ENCODE data around the gene PPP1R14B.

The PPP1R14B gene

DNA sequence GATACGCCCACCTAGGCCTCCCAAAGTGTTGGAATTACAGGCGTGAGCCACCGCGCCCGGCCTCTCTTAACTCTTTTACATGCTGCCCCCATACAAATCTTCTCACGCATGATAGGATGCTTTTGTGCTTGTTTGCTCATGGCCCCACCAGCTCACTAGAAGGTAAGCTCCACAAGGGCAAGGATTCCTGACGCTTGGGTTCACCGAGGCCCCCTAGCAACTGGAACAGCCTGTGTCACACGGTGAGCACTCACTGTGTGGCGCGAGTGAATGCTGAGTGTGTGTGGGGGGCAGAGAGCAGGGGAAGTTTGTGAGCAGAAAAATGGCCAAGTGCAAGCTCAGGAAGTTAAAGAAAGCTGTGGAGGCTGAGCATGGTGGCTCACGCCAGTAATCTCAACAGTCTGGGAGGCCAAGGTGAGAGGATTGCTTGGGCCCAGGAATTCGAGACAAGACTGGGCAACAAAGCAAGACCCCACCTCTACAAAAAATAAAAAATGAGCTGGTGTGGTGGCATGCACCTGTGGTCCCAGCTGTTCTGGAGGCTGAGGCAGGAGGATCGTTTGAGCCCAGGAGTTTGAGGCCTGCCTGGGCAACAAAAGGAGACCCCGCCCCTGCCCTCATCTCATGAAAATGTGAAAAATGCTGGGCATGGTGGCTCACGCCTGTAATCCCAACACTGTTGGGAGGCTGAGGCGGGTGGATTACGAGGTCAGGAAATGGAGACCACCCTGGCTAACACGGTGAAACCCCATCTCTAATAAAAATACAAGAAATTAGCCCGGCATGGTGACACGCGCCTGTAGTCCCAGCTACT, 35.4 kb upstream of the PPP1R14B start:
- no peak for DNase-seq

DNA sequence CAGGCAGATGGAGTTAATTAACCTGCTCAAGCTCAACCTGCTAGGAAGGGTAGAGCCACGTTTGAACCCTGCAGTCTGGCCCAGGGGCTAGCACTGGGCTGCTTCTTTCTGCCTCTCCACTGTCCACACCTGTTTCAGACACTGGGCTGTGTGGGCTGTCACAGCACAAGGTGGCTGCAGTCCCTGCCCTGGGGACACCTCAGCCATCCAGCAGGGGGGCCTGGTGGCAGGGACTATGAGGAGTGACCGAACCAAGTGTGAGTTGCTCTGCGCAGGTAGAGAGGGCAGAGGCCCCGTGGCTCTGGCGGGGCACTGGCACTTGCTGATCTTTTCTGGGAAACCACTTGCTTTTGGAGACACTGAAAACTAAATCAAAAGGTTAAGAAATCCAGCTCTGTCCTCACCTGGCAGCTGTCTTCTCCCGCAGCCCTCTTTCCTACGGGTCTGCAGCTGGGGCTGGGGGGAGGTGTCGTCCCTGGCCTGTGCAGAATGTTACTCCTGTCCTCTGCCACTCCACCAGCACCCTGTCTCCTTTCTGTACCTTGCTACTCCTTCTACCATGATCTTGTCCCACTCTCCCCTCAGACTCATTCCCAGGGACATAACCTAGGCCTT, 31.9 kb upstream of the PPP1R14B start:
- no peak for DNase-seq

DNA sequence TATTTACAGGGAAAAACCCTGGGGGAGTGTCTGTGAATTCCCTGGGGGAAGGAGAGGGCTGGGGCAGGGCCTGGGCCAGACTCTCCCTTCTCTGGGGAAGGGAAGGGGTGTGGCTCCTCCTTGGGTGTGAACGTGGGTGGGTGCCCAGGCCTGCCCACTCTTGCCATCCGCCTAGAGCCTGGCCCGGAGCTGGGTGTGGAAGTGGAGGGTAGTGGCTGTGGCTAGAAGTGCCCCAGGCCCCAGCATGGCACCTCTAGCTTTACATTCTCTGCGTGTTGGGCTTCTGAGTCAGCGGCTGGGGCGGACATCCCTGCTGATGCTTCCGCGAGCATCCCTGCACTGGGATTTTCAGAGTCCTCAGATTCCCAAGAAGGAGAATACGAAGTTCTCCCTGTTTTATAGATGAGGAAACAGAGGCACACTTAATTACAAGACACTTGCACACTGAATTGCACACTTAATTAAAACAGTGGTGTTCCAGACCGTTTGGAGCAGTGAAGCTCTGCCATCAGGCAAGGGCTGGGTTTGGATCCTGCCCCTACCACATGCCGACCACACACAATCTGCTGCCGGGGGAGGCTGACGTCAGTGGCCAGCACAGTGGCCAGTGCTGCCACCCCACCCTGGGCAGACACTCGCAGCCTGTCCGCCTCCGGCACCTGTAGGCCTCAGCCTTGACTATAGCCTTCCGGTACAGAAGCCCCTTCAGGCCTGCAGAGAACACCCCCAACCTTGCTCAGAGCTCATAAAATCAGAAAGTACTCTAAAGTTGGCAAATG, 30.1 kb upstream of the PPP1R14B start:
- DNase-seq: no peak

DNA sequence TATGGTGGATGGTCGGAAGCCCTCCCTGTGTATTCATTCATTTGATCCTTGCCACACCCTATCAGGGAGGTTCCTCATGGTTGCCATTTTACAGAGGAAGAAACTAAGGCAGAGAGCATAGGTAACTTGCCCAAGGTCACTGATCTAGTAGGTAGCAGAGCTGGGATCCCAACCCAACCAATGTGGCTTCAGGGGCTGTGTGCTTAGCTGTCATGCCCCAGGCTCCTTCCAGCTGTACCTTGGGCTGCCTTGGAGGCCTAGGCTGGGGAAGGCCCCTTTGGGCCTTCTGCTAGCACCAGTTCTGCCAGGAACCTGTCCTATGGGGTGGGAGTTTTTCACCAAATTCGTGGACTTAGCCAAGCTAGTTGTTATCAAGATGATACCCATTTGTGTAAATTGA, 29.1 kb upstream of the PPP1R14B start:
- no peak for DNase-seq

DNA sequence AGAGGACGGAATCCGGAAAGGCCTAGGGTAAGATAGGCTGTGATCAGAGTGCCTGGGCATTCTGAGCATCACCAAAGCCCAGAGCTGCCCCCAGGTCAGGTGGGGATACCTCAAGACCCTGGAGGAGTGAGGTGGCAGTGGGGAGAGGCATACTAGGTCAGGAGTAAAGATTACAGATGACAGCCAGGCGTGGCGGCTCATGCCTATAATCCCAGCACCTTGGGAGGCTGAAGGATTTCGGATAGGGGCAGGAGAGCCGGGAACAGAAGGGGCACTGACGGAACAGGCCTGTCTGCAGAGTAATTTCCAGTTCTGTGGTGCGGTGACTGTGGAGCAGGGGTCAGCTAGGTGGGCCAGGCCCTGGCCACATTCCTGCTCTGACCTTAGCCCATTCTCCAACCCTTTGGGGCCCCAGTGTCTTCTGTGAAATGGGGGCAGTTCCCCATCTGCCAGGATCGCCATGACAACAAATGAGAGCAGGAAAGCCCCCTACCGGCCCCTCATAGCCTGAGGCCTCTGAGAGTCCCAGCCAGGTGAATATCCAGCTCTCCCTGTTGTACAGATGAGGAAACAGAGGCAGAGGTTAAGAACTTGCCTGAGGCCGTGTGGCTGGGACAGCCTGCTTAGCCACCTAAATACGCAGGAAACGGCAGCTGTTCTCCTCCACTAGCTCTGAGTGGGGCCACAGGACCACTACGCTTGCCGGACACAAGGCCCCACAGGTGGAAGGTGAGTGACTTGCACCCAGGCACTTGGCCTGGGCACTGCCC, 28.5 kb upstream of the PPP1R14B start:
- DNase-seq: no peak

DNA sequence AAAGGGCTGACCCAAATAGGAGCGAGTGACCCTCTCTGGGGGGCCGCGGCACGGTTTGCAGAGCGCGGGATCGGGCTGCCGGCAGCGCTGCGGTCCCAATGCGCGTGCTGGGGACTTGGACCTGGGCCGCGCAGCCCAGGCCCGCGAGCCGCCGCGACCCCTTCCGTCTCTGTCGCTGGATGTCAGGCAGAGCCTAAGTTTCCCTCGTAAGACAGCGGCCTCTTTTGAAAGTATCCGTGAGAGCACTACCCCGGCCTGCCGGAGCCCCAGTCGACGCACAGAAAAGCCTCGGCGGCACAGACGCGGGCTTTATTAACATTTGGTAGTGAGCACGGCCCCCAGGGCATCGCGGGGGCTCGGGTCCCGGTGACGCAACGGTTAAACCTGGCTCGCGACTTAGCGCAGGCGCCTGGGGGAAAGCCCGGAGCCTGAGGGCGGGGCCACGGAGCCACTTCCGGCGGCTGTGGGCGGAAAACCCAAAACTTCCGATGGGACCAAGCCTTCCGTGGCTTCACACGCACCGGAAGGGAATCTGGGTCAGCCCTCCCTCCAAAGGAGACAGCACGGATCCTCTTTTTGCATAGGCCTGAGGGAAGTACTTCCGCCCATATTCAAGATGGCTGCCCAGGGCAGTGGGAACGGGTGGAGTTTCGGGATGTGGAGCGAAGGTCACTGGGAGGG, 22.9 kb upstream of the PPP1R14B start:
- DNase-seq: peak; percentile 95

DNA sequence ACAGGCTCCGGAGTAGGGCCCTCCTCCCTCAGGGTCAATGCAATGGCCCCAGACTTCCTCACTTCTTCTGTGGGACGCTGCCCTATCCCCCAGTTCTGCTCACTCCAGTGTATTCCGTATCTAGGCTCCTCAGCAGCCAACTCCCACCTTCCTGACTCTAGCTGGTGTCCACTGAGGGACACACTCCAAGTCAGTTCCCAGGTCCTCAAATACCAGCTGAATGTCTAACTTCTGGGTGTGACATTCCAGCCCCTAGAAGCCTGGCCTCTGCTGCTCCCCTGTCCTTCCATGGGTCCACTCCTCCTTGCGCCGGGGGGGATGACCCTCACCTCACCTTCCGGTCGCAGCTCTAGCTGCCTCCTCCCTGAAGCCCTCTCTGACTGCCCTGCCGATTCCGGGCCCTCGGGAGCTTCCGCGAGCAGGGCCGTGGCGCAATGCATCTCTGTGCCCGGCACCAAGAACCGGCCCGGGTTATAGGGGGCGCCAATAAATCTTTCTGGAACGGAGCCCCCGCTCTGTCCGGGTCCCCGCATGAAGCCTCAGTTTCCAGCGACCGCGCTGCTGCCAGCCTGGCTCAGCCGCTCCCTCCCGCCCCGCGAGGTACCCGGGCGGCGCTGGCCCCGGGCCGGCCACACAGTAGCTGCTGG, 22.3 kb upstream of the PPP1R14B start:
- peak; percentile 47 for DNase-seq

DNA sequence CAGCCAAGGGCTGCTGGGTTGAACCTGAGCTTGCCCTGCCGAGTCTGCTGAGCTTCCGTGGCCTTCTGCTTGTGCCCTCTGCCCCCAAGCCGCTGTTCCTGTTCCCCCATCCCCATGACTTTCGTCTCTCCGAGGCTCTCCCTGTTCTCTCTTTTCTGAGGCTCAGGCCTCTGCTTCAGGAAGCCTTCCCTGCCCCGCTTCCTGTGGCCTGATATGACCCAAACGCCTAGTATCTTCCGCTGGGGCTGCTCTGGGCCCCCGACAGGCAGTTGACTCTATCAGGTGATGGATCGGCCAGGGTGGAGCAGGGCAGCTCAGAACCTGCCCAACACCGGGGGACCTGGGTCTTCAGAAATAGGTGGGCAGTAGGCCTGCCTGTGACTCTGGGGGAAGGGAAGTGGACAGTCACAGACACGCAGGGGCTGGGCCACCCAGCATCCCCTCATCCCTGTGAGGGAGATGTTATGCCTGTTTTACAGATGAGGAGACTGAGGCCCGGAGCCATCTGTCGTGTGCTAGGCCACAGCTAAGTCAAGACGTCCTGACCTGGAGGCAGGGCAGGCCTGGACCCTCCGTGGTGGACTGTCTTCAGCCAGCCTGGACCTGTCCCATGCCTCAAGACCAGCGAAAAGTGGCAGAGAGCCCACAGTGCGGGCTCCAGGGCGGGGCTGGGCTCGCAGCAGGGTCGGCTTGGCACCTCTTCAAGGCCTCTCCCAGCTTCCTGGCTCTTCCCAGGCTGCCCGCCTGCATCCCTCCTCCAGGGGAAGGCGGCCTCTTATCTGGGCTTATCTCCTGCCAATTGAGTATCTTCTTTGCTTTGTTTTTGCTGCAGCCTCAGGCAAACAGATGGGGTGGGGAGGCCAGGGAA, 21.5 kb upstream of the PPP1R14B start:
- DNase-seq: no peak

DNA sequence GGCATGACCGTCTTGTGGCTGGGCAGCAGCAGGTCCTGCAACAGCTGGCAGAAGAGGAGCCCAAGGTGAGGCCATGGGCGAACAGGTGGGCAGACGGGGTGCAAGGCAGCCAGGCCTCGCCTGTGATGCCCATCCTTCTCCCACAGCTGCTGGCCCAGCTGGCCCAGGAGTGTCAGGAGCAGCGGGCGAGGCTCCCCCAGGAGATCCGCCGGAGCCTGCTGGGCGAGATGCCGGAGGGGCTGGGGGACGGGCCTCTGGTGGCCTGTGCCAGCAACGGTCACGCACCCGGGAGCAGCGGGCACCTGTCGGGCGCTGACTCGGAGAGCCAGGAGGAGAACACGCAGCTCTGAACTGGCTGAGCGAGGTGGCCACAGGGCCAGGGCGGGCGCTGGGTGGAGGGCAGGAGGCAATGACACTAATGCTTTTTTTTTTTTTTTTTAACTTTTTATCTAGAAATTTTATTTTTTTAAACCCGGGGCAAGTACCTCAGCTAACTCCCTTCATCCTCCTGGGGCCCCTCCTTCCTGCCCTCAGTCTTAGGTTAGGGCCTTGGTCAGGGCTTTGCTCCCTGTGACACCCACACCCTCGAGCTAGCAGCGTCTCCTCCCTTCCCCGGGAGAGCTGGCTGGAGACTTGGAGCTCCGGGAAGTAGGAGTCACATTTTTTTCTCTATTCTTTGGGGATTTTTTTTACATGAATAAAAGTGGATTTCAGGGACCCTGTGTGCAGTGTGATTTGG, 20.6 kb upstream of the PPP1R14B start:
- no peak for DNase-seq

DNA sequence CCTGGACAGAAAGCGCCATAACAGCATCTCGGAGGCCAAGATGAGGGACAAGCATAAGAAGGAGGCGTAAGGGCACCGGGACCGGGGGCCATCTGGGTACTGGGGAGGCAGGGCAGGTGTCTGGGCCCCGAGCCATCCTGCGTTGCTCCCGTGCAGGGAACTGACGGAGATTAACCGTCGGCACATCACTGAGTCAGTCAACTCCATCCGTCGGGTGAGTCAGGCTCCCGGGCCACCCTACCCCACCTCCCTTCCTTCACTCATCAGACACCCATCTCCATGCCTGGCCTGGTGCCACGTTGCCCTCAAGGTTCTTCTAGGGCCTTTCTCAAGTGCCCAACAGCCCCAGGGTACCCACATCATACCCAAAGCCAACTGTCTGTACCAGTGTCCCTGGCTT, 19.6 kb upstream of the PPP1R14B start:
- DNase-seq: no peak

DNA sequence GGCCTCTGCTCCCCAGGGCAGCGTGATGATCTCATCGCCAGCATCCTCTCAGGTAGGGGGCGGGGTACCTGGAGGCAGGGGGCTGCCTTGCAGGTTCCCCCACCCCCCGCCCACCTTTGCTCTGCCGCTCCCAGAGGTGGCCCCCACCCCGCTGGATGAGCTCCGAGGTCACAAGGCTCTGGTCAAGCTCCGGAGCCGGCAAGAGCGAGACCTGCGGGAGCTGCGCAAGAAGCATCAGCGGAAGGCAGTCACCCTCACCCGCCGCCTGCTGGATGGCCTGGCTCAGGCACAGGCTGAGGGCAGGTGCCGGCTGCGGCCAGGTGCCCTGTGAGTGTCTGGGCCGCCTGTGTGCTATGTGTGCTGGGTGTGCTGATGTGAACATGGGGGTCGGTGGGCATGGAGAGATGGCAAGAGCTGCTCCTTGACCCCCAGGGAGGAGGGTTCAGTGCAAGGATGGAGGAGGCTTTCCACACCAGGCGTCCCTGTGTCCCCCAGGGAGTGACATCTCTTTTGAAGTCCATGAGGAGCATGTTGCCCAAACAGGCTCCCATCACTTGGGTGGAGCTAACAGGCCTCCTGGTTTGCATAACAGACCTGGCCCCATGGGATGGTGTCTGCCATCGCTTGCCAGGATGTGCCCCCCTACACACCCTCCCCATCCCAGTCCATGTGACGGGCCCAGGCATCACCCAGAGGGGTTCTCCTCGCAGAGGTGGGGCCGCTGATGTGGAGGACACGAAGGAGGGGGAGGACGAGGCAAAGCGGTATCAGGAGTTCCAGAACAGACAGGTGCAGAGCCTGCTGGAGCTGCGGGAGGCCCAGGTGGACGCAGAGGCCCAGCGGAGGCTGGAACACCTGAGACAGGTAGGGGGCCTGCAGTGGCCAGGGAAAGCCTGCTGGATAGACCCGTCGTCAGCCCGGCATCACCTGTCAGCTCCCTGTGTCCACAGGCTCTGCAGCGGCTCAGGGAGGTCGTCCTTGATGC, 18.7 kb upstream of the PPP1R14B start:
- no peak for DNase-seq

DNA sequence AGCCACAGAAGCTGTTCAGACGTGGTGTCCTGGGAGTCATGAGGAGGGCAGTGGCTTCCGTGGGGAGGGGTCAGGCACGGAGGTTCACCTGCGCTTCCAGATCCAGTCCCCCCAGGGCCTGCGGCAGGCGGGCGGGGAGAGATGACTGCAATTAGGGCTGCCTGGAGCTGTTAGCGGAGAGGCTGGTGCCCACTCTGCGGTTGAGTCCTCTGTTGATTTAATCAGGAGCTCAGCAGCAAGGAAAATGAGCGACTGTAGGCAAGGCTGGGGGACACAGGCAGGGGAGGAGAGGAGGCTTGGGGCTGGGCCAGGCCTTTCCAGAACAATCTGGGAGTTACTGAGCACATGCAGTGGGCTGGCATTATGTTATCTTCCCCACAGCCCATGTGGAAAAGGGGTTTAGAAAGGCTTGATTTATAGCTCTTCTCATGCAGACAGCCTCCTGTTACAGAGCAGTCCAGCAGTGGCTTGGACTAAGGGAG, 17.7 kb upstream of the PPP1R14B start:
- no peak for DNase-seq

DNA sequence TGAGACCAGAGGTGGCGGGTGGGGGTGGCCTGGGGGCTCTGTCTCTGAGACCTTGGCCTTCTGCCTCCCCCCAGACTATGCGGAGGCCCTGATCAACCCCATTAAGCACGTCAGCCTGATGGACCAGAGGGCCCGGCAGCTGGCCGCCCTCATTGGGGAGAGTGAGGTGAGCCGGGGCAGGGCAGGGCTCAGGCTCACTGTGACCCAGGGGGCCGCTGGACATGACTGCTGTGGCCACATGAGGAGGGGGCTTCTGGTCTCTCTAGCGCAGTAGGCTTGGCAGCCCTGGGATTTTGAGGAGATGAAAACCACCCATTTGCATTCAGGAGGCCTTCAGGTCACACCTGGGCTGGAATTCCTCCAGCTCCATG, 17.2 kb upstream of the PPP1R14B start:
- no peak for DNase-seq

DNA sequence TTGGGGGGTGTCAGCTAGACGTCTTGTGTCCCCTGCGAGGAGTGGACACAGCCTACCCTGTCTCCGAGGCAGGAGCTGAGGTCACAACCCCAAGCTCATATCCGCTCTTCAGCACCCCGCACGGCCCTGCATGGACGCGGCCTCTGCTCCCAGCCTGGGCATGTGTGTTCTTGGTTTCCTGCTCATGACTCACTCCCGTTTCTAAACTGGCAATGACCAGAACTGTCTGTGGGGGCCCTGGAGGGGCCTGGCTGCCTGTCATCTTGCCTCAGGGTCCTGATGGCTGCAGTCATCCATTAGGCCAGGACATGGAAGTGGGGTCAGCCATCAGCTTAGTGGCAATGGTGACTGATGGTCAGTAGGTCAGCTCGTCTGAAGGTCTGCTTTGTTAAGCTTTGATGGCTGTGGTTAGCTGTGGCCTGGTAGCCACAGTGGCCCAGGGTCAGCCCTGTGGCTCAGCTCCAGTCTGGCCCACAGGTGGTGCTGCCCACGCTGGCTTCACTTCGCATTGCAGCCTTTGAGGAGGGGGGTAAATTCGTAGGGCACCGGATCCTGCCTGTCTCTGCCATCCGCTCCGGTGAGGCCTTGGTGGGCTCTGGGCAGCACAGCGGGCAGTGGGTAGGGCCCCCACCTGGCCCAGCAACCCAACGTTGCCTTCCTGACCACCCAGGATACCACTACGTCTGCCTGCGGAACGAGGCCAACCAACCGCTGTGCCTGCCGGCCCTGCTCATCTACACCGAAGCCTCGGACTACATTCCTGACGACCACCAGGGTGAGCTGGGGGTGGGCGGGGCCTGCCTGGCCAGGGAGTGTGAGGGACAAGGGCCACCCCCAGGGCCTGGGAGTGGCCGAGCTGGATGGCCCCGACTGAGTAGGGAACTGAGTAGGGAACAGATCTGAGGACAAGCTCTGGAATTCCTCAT, 16.5 kb upstream of the PPP1R14B start:
- DNase-seq: no peak

DNA sequence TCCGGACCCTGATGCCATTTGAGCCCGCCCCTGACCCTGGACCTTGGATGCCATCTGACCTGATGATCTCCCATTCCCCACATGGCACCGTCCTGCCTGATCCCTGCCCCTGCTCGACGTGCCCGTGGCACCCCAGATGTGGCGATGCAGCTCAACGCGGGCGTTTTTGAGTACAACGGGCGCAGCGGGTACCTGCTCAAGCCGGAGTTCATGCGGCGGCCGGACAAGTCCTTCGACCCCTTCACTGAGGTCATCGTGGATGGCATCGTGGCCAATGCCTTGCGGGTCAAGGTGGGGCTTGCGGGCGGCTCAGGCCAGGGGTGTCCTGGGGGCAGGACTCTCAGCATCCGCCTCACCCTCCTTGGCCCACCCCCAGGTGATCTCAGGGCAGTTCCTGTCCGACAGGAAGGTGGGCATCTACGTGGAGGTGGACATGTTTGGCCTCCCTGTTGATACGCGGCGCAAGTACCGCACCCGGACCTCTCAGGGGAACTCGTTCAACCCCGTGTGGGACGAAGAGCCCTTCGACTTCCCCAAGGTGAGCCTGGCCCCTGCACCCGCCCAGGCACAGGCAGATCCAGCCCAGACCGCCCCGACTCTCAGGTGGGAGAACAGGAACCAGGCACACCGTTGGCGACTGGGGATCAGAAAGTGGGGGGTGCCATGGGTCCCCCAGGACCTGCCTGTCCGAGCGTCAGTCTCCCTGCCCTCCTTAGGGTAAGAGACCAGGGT, 15.7 kb upstream of the PPP1R14B start:
- DNase-seq: no peak

DNA sequence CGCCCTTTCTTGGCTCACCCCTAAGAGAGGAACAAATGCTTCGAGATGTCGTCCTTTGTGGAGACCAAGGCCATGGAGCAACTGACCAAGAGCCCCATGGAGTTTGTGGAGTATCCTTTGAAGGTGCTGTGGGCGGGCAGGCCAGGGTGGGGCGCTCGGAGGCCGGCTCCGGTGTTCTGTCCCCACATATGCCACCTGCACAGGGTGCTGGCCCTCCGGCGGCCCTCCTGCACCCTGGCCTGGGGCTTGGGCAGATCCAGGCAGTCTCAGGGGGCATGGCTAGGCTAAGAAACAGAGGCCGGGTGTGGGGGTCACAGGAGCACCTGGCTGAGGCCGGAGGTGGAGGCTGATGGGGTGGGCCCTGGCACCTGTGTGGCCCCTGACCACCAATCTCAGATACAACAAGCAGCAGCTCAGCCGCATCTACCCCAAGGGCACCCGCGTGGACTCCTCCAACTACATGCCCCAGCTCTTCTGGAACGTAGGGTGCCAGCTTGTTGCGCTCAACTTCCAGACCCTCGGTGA, 14.9 kb upstream of the PPP1R14B start:
- DNase-seq: no peak

Data from NK-92 treated with Interleukin-12 subunit alpha and Interleukin-12 subunit beta, amount 100 ng/mL, for 24 hours (cell line).